ENCODE data around the gene REPIN1. TPM values are rescaled to one million over a fixed set of nuclear protein-coding genes. Genes with fewer than 3 reads are reported as not detected.

REPIN1 gene
- total RNA-seq, 2 donors from 2014 or later, result 189 to 304 TPM

DNA sequence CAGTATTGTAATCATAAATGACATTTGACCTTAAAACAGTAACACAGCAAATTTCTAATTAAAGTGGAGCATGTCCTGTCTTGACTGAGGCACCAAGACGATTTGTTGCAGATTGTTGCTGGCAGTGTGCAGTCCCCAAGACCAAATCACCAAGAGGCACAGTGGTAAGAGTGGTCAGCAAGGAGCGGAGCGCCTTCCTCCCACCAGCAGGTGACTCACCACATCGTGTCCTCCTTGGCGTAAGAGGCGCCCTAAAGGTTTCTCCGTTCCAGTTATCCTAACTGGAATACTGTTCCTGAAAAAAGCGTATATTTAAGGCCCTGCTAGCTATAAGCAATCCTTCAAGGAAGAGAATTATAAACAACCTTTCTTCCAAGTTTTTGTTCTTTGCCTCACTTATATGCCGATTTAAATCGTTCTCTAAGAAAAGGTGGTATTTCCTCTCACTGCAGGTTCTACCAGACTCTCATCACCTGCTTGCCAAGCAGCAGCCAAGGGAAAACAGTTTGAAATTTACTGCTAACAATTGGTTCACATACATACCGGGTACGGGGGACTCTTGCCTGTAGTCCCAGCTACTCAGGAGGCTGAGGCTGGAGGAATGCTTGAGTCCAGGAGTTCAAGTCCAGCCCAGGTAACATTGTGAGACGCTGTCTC, 10.7 kb upstream of the REPIN1 start:
- H3K36me3 ChIP-seq, result no peaks in the 10 kb centered on the region
- H3K27me3 ChIP-seq, result no peaks in the 10 kb centered on the region
- no peak overlapping the region for H3K27ac ChIP-seq
- H3K9me3 ChIP-seq, result no peaks in the 10 kb centered on the region
- no peaks in the 10 kb centered on the region for H3K4me1 ChIP-seq
- H3K9ac ChIP-seq (ENCODE audit: low read depth in 2 of 2, low read length in 2 of 2), result no peak overlapping the region
- no peak overlapping the region for H3K4me3 ChIP-seq
- intact Hi-C loops (cut with DNase I), result no loop called here
- no peak for TF ChIP-seq CTCF (IDR thresholded peaks at IDR 0.05)
- no peak for DNase-seq

DNA sequence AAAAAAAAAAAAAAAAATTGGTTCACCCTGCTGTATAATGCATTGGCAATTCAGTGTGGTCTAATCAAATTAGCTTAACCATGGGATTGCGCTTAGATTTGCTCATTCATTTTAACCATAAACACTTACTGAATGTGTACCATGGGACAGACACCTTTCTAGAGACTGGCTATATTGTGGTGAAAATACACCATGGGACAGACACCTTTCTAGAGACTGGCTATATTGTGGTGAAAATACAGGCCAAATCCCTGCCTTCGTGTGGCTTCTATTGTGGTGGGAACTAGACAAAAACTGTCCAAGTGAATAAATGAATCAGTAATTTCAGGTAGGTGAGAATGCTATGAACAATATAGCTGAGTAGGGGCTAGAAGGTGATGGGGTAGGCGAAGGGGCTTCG, 10.2 kb upstream of the REPIN1 start:
- TF ChIP-seq CTCF (IDR thresholded peaks at IDR 0.05), result no peak

DNA sequence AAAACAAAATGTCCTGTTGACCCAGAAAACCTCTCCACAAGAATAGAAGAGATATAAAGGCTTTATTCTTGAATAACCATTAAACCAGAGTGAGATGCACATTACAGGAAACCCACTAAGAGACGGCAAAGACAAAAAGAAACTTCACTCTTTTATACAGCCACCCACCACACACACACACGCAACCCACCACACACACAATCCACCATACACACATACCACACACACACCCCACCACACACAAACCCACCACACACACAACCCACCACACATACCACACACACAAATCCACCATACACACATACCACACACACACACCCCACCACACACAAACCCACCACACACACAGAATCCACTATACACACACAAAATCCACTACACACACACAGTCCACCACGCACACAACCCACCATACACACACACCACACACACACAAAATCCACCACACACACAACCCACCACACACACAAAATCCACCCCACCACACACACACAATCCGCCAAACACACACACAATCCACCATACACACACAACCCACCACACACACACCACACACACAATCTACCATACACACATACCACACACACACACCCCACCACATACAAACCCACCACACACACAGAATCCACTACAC, 9.5 kb upstream of the REPIN1 start:
- no peak overlapping the region for H3K27ac ChIP-seq
- no peaks in the 10 kb centered on the region for H3K4me1 ChIP-seq
- no peak overlapping the region for H3K4me3 ChIP-seq
- no peaks in the 10 kb centered on the region for H3K36me3 ChIP-seq
- H3K9ac ChIP-seq (ENCODE audit: low read depth in 2 of 2, low read length in 2 of 2), result no peak overlapping the region
- no peak for TF ChIP-seq CTCF (IDR thresholded peaks at IDR 0.05)
- no peaks in the 10 kb centered on the region for H3K9me3 ChIP-seq
- DNase-seq, result no peak
- H3K27me3 ChIP-seq, result no peaks in the 10 kb centered on the region
- intact Hi-C loops (cut with DNase I), result no loop called here

More for the DNA sequence above, 10.2 kb upstream of the REPIN1 start:
- no peak overlapping the region for H3K27ac ChIP-seq
- no peaks in the 10 kb centered on the region for H3K9me3 ChIP-seq
- DNase-seq, result no peak
- H3K36me3 ChIP-seq, result no peaks in the 10 kb centered on the region
- no peak overlapping the region for H3K4me3 ChIP-seq
- no peak overlapping the region for H3K9ac ChIP-seq (ENCODE audit: low read depth in 2 of 2, low read length in 2 of 2)
- no peaks in the 10 kb centered on the region for H3K4me1 ChIP-seq
- intact Hi-C loops (cut with DNase I), result no loop called here
- no peaks in the 10 kb centered on the region for H3K27me3 ChIP-seq

DNA sequence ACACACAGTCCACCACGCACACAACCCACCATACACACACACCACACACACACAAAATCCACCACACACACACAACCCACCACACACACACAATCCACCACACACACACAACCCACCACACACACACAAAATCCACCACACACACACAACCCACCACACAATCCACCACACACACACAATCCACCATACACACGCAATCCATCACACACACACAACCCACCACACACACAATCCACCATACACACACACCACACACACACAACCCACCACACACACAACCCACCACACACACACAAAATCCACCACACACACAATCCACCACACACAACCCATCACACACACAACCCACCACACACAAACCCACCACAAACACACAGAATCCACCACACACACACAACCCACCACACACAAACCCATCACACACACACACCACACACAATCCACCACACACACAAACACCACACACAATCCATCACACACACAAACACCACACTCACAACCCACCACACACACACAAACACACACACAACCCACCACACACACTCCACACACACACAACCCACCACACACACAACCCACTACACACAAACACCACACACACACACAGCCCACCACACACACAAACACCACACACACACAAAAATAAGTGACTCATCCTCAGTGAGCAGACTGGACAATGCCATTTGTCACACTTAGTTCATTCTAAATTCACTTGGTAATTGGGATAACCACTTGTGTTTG, 8.8 kb upstream of the REPIN1 start:
- Histone ChIP-seq H3K9me3 (no peaks in the 10 kb centered on the region), H3K27ac (no peak overlapping the region), H3K4me3 (no peak overlapping the region), H3K4me1 (no peaks in the 10 kb centered on the region), H3K27me3 (no peaks in the 10 kb centered on the region), H3K9ac (ENCODE audit: low read depth in 2 of 2, low read length in 2 of 2) (no peak overlapping the region), H3K36me3 (no peaks in the 10 kb centered on the region)
- intact Hi-C loops (cut with DNase I), result no loop called here
- TF ChIP-seq CTCF (IDR thresholded peaks at IDR 0.05), result no peak
- DNase-seq, result no peak

DNA sequence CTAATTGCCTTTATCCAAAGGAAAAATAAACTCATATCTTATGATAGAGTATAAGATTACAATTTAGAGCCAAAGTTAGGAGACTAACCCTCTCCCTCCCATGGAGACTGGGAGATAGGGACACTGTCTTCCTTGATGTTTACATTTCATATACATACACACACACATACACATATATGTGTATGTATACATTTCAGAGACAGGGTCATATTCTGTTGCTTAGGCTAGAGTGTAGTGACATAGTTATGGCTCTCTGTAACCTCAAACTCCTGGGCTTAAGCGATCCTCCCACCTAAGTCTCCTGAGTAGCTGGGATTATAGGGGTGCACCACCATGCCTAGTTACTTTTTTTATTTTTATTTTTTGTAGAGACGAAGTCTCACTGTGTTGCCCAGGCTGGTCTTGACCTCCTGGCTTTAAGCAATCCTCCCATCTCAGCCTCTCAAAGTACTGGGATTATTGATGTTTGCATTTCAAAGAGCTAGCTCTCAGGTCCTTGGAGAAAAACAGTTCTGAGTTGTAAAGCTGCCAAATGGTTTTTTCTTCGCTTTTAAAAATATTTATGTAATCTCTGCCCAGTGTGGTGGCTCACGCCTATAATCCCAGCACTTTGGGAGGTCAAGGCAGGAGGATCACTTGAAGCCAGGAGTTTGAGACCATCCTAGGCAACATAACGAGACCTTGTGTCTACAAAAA, 8.1 kb upstream of the REPIN1 start:
- Histone ChIP-seq H3K4me1 (no peaks in the 10 kb centered on the region), H3K27ac (no peak overlapping the region), H3K27me3 (no peaks in the 10 kb centered on the region), H3K4me3 (no peak overlapping the region), H3K9ac (ENCODE audit: low read depth in 2 of 2, low read length in 2 of 2) (no peak overlapping the region), H3K9me3 (no peaks in the 10 kb centered on the region), H3K36me3 (no peaks in the 10 kb centered on the region)
- intact Hi-C loops (cut with DNase I), result no loop called here
- no peak for DNase-seq
- no peak for TF ChIP-seq CTCF (IDR thresholded peaks at IDR 0.05)

Data from colonic mucosa (tissue), 4 donors.